ENCODE data around the gene PHACTR1. TPM values are rescaled to one million over a fixed set of nuclear protein-coding genes. Genes with fewer than 3 reads are reported as not detected.

The PHACTR1 gene
- total RNA-seq, 1 experiment from 2014 or later: 2.6 TPM

DNA sequence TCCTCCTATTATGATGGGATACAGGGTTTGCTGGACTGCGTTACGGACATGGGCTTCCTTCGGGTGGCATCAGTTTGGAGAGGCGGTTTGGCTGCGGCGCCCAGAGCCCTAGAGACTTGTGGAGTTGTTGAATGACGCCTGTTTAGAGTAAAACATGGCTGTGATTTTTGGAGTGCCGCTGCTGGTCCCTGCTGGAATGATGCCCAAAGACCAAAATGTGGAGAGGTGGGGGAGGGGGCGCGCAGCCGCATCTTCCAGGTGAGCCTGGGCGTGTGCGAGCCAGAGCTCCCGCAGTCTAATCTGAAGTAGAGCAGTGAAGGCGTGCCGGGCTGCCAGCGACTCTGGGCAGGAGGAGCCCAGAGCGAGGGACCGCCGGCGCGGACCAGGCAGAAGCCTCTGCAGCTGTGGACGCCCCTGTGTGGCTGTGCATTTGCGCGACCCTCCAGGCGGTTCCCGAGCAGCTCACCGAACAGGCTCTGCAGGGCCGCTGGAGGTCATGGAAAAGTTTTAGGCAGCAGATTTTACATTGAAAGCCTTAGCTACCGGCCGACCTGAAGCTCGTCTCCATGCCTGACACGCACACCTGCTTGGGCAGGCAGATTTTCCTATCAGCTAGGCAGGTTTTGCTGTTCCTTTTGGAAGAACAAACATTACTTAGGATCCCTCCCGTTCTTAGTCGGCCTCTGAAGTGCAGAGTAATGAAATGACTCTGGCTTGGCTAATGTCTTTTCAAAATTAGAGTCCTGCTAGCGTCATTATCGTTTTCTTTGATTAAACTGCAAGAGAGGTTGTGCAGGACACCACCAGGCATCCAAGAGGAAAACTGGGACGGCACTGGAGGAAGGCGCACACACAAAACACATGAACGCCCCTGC lies 298.2 kb downstream of the PHACTR1 start:
- ChIA-PET CTCF (no interaction called here), POLR2A (ENCODE audit: low non-redundant PET) (interaction anchor here (0.5 kb wide), 1 partner anchor 1116 kb away, joined by 3 read pairs; no protein-coding TSS in a partner anchor)
- no peak overlapping the region for H3K4me3 ChIP-seq (ENCODE audit: low read depth, low read length, poor library complexity, severe bottlenecking)
- TF ChIP-seq CTCF (conservative IDR thresholded peaks at IDR 0.05; ENCODE audit: low read depth, low read length): no peak
- peak; percentile 52 for TF ChIP-seq EZH2 (IDR thresholded peaks at IDR 0.05; ENCODE audit: borderline replicate concordance, low read depth, low read length, poor library complexity, severe bottlenecking)
- no TSS peak for BruUV-seq (replicated peaks)
- H3K9me3 ChIP-seq (ENCODE audit: low read depth, low read length, poor library complexity, severe bottlenecking): no peaks in the 10 kb centered on the region
- H3K27me3 ChIP-seq (replicated peaks; ENCODE audit: insufficient read depth, low read depth, low read length, poor library complexity): peaks cover 62% of the 10 kb centered on the region
- peaks cover 6% of the 10 kb centered on the region for H3K4me1 ChIP-seq (ENCODE audit: insufficient read depth, low read length, poor library complexity, severe bottlenecking)
- no peaks in the 10 kb centered on the region for H3K36me3 ChIP-seq (ENCODE audit: insufficient read depth, low read length, poor library complexity, severe bottlenecking)
- peak; percentile 10 for DNase-seq (ENCODE audit: low spot score)
- H3K27ac ChIP-seq (ENCODE audit: low read depth, low read length, poor library complexity, severe bottlenecking): no peak overlapping the region
- intact Hi-C loops (cut with micrococcal nuclease; ENCODE audit: unreplicated experiment): no loop called here

DNA sequence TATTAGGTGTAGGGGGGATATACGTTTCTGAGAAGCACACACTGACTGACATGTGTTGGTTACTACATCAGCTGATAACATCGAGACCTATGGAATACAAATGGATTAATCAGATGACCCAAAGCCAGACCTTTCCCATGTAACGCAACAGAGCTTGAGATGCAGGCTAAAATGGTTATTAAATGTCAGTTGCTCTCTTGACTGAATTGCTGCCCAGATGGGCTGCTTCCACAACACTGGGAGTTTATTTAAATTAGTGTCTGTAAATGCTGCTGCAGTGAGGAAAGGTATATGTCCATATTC lies 298.8 kb downstream of the PHACTR1 start:
- Histone ChIP-seq H3K27me3 (replicated peaks; ENCODE audit: insufficient read depth, low read depth, low read length, poor library complexity) (peaks cover 62% of the 10 kb centered on the region), H3K9me3 (ENCODE audit: low read depth, low read length, poor library complexity, severe bottlenecking) (no peaks in the 10 kb centered on the region), H3K4me1 (ENCODE audit: insufficient read depth, low read length, poor library complexity, severe bottlenecking) (peaks cover 6% of the 10 kb centered on the region), H3K36me3 (ENCODE audit: insufficient read depth, low read length, poor library complexity, severe bottlenecking) (no peaks in the 10 kb centered on the region), H3K27ac (ENCODE audit: low read depth, low read length, poor library complexity, severe bottlenecking) (no peak overlapping the region), H3K4me3 (ENCODE audit: low read depth, low read length, poor library complexity, severe bottlenecking) (no peak overlapping the region)
- ChIA-PET CTCF (no interaction called here), POLR2A (ENCODE audit: low non-redundant PET) (no interaction called here)
- intact Hi-C loops (cut with micrococcal nuclease; ENCODE audit: unreplicated experiment): no loop called here
- no TSS peak for BruUV-seq (replicated peaks)
- TF ChIP-seq CTCF (conservative IDR thresholded peaks at IDR 0.05; ENCODE audit: low read depth, low read length) (no peak), EZH2 (IDR thresholded peaks at IDR 0.05; ENCODE audit: borderline replicate concordance, low read depth, low read length, poor library complexity, severe bottlenecking) (no peak)
- no peak for DNase-seq (ENCODE audit: low spot score)

- Histone ChIP-seq H3K9me3 (ENCODE audit: low read depth, low read length, poor library complexity, severe bottlenecking) (no peaks in the 10 kb centered on the region), H3K27me3 (replicated peaks; ENCODE audit: insufficient read depth, low read depth, low read length, poor library complexity) (no peaks in the 10 kb centered on the region), H3K36me3 (ENCODE audit: insufficient read depth, low read length, poor library complexity, severe bottlenecking) (no peaks in the 10 kb centered on the region), H3K4me3 (ENCODE audit: low read depth, low read length, poor library complexity, severe bottlenecking) (no peak overlapping the region), H3K27ac (ENCODE audit: low read depth, low read length, poor library complexity, severe bottlenecking) (no peak overlapping the region), H3K4me1 (ENCODE audit: insufficient read depth, low read length, poor library complexity, severe bottlenecking) (no peaks in the 10 kb centered on the region)
- DNase-seq (ENCODE audit: low spot score): no peak
- intact Hi-C loops (cut with micrococcal nuclease; ENCODE audit: unreplicated experiment): no loop called here
- no TSS peak for BruUV-seq (replicated peaks)
- POLR2A ChIA-PET (ENCODE audit: low non-redundant PET): no interaction called here
- no peak for TF ChIP-seq CTCF (conservative IDR thresholded peaks at IDR 0.05; ENCODE audit: low read depth, low read length)
- TF ChIP-seq EZH2 (IDR thresholded peaks at IDR 0.05; ENCODE audit: borderline replicate concordance, low read depth, low read length, poor library complexity, severe bottlenecking): no peak
- CTCF ChIA-PET: no interaction called here
Measured at GRCh38 chr6:13024616-13025015, 308.0 kb downstream of the PHACTR1 start.
